Stimulated activated naive CD8-positive, alpha-beta T cell treated with anti-CD3 and anti-CD28 coated beads, Interleukin-15, Interleukin-2, amounts not matched to agents 100 ng/mL and 50 ng/mL, for 24 hours (primary cell): ENCODE results near the gene CFAP100.

ENCODE experiments used
- H3K27ac Mint-ChIP-seq: one replicate; pipeline ENCODE4 v1.8.0; 2021; ENCODE audit warnings: mild to moderate bottlenecking, mixed read lengths
- H3K27me3 Mint-ChIP-seq: one replicate; pipeline ENCODE4 v1.8.0; 2021; ENCODE audit warnings: mixed read lengths
- H3K36me3 Mint-ChIP-seq: one replicate; pipeline ENCODE4 v1.8.0; 2021; ENCODE audit warnings: low read depth, mixed read lengths
- H3K4me1 Mint-ChIP-seq: one replicate; pipeline ENCODE4 v1.8.0; 2021; ENCODE audit warnings: low read depth, mixed read lengths
- H3K4me3 Mint-ChIP-seq: one replicate; pipeline ENCODE4 v1.8.0; 2021; ENCODE audit warnings: mild to moderate bottlenecking, mixed read lengths
- H3K9me3 Mint-ChIP-seq: one replicate; pipeline ENCODE4 v1.8.0; 2021; ENCODE audit warnings: mixed read lengths

CFAP100 gene

GRCh38 chr3:126353694-126354321 lies 40.9 kb upstream of the CFAP100 start:
- Mint-ChIP-seq H3K4me3 (no peak overlapping the region), H3K9me3 (no peaks in the 10 kb centered on the region), H3K4me1 (peaks cover 14% of the 10 kb centered on the region), H3K27me3 (peaks cover 20% of the 10 kb centered on the region), H3K27ac (no peak overlapping the region), H3K36me3 (no peaks in the 10 kb centered on the region)

GRCh38 chr3:126354776-126355175 lies 39.9 kb upstream of the CFAP100 start:
- no peaks in the 10 kb centered on the region for H3K9me3 Mint-ChIP-seq
- no peaks in the 10 kb centered on the region for H3K36me3 Mint-ChIP-seq
- H3K27ac Mint-ChIP-seq = no peak overlapping the region
- H3K4me3 Mint-ChIP-seq = no peak overlapping the region
- peaks cover 14% of the 10 kb centered on the region for H3K4me1 Mint-ChIP-seq
- peaks cover 28% of the 10 kb centered on the region for H3K27me3 Mint-ChIP-seq

GRCh38 chr3:126355251-126355650 lies 39.5 kb upstream of the CFAP100 start:
- Mint-ChIP-seq H3K27me3 (peaks cover 33% of the 10 kb centered on the region), H3K4me1 (peaks cover 14% of the 10 kb centered on the region), H3K36me3 (no peaks in the 10 kb centered on the region), H3K27ac (no peak overlapping the region), H3K4me3 (no peak overlapping the region), H3K9me3 (no peaks in the 10 kb centered on the region)

- Mint-ChIP-seq H3K4me1 (peaks cover 14% of the 10 kb centered on the region), H3K36me3 (no peaks in the 10 kb centered on the region), H3K27me3 (peaks cover 35% of the 10 kb centered on the region), H3K27ac (no peak overlapping the region), H3K9me3 (no peaks in the 10 kb centered on the region), H3K4me3 (peak overlapping the region; percentile 68)
Measured at GRCh38 chr3:126355777-126356372, 38.8 kb upstream of the CFAP100 start.

- H3K27ac Mint-ChIP-seq = no peak overlapping the region
- H3K9me3 Mint-ChIP-seq = no peaks in the 10 kb centered on the region
- no peaks in the 10 kb centered on the region for H3K36me3 Mint-ChIP-seq
- H3K4me1 Mint-ChIP-seq = peaks cover 14% of the 10 kb centered on the region
- H3K4me3 Mint-ChIP-seq = peak overlapping the region; percentile 68
- peaks cover 39% of the 10 kb centered on the region for H3K27me3 Mint-ChIP-seq
Measured at GRCh38 chr3:126356373-126357264, 38.1 kb upstream of the CFAP100 start.

GRCh38 chr3:126357295-126358037 lies 37.2 kb upstream of the CFAP100 start, which contains the start of gene KLF15:
TSS of gene KLF15 (minus strand) at chr3:126357408. CDS start at chr3:126352922, 4,486 bp downstream.
- no peaks in the 10 kb centered on the region for H3K36me3 Mint-ChIP-seq
- H3K27me3 Mint-ChIP-seq = peaks cover 43% of the 10 kb centered on the region
- peaks cover 14% of the 10 kb centered on the region for H3K4me1 Mint-ChIP-seq
- H3K9me3 Mint-ChIP-seq = no peaks in the 10 kb centered on the region
- no peak within 1 kb of the TSS for H3K27ac Mint-ChIP-seq
- peak within 1 kb of the TSS; percentile 81 for H3K4me3 Mint-ChIP-seq

GRCh38 chr3:126358038-126358815 lies 36.5 kb upstream of the CFAP100 start:
- Mint-ChIP-seq H3K9me3 (no peaks in the 10 kb centered on the region), H3K27ac (no peak overlapping the region), H3K27me3 (peaks cover 46% of the 10 kb centered on the region), H3K4me3 (peak overlapping the region; percentile 81), H3K36me3 (no peaks in the 10 kb centered on the region), H3K4me1 (peaks cover 14% of the 10 kb centered on the region)

GRCh38 chr3:126358816-126359181 lies 35.9 kb upstream of the CFAP100 start:
- H3K27me3 Mint-ChIP-seq = peaks cover 47% of the 10 kb centered on the region
- peaks cover 14% of the 10 kb centered on the region for H3K4me1 Mint-ChIP-seq
- H3K36me3 Mint-ChIP-seq = no peaks in the 10 kb centered on the region
- no peak overlapping the region for H3K4me3 Mint-ChIP-seq
- no peak overlapping the region for H3K27ac Mint-ChIP-seq
- no peaks in the 10 kb centered on the region for H3K9me3 Mint-ChIP-seq

GRCh38 chr3:126360046-126360713 lies 34.5 kb upstream of the CFAP100 start:
- Mint-ChIP-seq H3K36me3 (no peaks in the 10 kb centered on the region), H3K4me3 (no peak overlapping the region), H3K4me1 (peaks cover 14% of the 10 kb centered on the region), H3K27me3 (peaks cover 52% of the 10 kb centered on the region), H3K27ac (no peak overlapping the region), H3K9me3 (no peaks in the 10 kb centered on the region)

- H3K36me3 Mint-ChIP-seq = no peaks in the 10 kb centered on the region
- no peak overlapping the region for H3K4me3 Mint-ChIP-seq
- peaks cover 14% of the 10 kb centered on the region for H3K4me1 Mint-ChIP-seq
- peaks cover 47% of the 10 kb centered on the region for H3K27me3 Mint-ChIP-seq
- H3K9me3 Mint-ChIP-seq = no peaks in the 10 kb centered on the region
- H3K27ac Mint-ChIP-seq = no peak overlapping the region
Measured at GRCh38 chr3:126360714-126361060, 34.0 kb upstream of the CFAP100 start.

GRCh38 chr3:126361211-126361610 lies 33.5 kb upstream of the CFAP100 start:
- no peak overlapping the region for H3K4me3 Mint-ChIP-seq
- H3K27ac Mint-ChIP-seq = no peak overlapping the region
- peaks cover 12% of the 10 kb centered on the region for H3K4me1 Mint-ChIP-seq
- H3K27me3 Mint-ChIP-seq = peaks cover 45% of the 10 kb centered on the region
- no peaks in the 10 kb centered on the region for H3K36me3 Mint-ChIP-seq
- H3K9me3 Mint-ChIP-seq = no peaks in the 10 kb centered on the region

GRCh38 chr3:126364130-126364695 lies 30.5 kb upstream of the CFAP100 start:
- no peak overlapping the region for H3K4me3 Mint-ChIP-seq
- H3K36me3 Mint-ChIP-seq = no peaks in the 10 kb centered on the region
- no peaks in the 10 kb centered on the region for H3K4me1 Mint-ChIP-seq
- H3K9me3 Mint-ChIP-seq = no peaks in the 10 kb centered on the region
- H3K27me3 Mint-ChIP-seq = peaks cover 34% of the 10 kb centered on the region
- no peak overlapping the region for H3K27ac Mint-ChIP-seq

- H3K9me3 Mint-ChIP-seq = no peaks in the 10 kb centered on the region
- no peak overlapping the region for H3K27ac Mint-ChIP-seq
- H3K4me3 Mint-ChIP-seq = no peak overlapping the region
- no peaks in the 10 kb centered on the region for H3K36me3 Mint-ChIP-seq
- peaks cover 29% of the 10 kb centered on the region for H3K27me3 Mint-ChIP-seq
- H3K4me1 Mint-ChIP-seq = no peaks in the 10 kb centered on the region
Measured at GRCh38 chr3:126364731-126365301, 29.9 kb upstream of the CFAP100 start.
